ENCODE data around the gene PDHX. TPM values are rescaled to one million over a fixed set of nuclear protein-coding genes. Genes with fewer than 3 reads are reported as not detected.

Gene PDHX
- polyA plus RNA-seq, 3 donors = 37.6 to 41.9 (median 40.0) TPM

- no peak for DNase-seq (ENCODE audit: low read depth in 3 of 3, low spot score in 2 of 3)
These were observed 32.3 kb downstream of the PDHX start for GRCh38 chr11:34948696-34949095.

DNA sequence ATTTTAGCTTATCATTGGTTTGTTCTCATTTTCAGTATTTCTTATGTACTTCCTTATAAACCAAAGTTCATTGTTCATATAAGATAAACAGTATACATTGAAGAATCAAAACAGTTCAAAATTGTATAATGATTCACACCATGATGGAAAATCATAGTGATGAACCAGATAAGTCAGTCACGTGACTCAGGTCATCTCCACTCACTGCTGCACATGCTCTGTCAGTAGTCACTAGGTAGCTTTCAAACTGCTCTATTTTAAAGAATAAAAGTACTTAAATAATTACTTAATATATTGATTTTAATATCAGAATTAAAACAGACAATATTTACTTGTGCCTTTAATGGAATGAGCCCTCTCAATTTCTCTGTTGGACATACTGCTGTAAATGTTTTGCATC is 37.5 kb downstream of the PDHX start:
- DNase-seq (ENCODE audit: low read depth in 3 of 3, low spot score in 2 of 3) = no peak

- DNase-seq (ENCODE audit: low read depth in 3 of 3, low spot score in 2 of 3) = no peak
These were observed 40.8 kb downstream of the PDHX start for GRCh38 chr11:34957206-34957605.

DNA sequence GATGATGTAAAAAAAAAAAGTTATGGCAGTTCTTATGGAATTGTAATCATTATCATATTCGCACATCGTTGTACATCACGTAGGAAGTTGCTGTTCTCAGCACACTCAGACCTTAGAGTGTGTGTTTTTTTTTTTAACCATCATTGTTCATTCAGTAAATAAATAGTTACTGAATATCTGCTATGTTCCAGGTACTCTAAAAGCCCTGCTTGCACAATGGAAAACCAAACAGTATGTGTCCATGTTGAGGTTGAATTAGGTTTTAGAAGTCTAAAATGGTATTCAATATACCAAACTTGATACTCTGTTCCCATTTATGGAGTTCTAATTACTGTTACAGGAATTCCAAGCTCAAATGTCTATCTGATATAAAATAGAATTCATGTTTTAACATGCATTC is 41.2 kb downstream of the PDHX start:
- no peak for DNase-seq (ENCODE audit: low read depth in 3 of 3, low spot score in 2 of 3)

GRCh38 chr11:34959770-34960169 is 43.4 kb downstream of the PDHX start:
- no peak for DNase-seq (ENCODE audit: low read depth in 3 of 3, low spot score in 2 of 3)

DNA sequence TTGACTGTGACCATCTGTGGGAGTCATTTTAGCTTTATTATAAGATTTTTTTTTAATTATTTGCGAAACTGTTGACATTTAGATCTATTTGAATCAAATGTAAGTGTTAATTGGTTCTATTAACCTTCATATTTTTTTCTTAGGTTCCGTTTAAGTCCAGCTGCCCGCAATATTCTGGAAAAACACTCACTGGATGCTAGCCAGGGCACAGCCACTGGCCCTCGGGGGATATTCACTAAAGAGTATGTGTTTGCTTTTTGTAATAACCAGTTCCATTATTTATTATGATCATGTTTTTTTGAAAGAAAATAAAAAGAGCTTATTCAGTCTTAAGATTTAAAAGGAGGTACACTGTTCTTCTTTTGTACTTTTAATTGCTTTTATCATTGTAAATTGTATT is 43.9 kb downstream of the PDHX start:
- no peak for DNase-seq (ENCODE audit: low read depth in 3 of 3, low spot score in 2 of 3)

GRCh38 chr11:34962034-34962433 is 45.6 kb downstream of the PDHX start:
- DNase-seq (ENCODE audit: low read depth in 3 of 3, low spot score in 2 of 3) = no peak

- no peak for DNase-seq (ENCODE audit: low read depth in 3 of 3, low spot score in 2 of 3)
These were observed 46.9 kb downstream of the PDHX start for GRCh38 chr11:34963351-34963750.

GRCh38 chr11:34964610-34965331 is 48.4 kb downstream of the PDHX start:
- DNase-seq (ENCODE audit: low read depth in 3 of 3, low spot score in 2 of 3) = no peak

DNA sequence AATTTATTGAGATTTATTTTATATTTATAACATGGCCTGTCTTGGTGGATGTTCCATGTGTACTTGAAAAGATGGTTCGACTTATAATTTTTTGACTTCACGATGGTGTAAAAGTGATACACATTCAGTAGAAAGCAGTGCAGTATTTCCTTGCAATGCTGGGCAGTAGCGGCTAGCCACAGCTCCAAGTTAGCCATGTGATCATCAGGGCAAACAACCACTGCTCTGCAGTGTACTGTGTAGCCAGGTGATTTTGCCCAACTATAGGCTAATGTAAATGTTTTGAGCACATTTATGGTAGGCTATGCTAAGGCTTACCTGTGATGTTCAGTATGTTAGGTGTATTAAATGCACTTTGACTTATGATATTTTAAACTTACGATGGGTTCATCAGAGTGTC is 52.4 kb downstream of the PDHX start:
- no peak for DNase-seq (ENCODE audit: low read depth in 3 of 3, low spot score in 2 of 3)

DNA sequence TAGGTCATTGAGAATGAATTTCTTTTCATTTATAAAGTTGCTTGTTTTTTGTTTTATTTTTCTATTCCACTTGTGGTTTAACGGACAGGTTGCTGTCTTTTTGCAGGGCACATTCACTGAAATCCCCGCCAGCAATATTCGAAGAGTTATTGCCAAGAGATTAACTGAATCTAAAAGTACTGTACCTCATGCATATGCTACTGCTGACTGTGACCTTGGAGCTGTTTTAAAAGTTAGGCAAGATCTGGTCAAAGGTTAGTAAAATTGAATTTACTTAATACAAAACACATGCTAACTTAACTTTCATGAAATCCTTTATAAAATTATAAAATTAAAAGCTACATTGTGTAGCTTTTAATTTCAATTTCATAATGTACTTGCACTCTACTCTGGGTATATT is 53.6 kb downstream of the PDHX start:
- DNase-seq (ENCODE audit: low read depth in 3 of 3, low spot score in 2 of 3) = no peak

DNA sequence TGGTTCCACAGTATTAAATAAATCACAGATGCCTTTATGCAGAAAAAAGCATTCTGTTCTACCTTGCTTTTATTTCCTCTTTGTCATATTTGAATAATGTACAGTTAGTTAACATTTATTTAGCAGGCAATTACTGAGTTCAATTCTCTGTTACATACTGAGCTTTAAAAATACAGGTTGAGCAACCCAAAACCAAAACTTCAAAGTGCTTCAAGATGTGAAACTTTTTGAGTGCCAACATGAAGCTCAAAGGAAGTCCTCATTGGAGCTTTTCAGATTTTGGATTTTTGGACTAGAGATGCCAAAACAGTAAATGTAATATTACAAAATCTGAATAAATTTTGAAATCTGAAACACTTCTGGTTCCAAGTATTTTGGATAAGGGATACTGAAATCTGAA is 54.1 kb downstream of the PDHX start:
- no peak for DNase-seq (ENCODE audit: low read depth in 3 of 3, low spot score in 2 of 3)

DNA sequence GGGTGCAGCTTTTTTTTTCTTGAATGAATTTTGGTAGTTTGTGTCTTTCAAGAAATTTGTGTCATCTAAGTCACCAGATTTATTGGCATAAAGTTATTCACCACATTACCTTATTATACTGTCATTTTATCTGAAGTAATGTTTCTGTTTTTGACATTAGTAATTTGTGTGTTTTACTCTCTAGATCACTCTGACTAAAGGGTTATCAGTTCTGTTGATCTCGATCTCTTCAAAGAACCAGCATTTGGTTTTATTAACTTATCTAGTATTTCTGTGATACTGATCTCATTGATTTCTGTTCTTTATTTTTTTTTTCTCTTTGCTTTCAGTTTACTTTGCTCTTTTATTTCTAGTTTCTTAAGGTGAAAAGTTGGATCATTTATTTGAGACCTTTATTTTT is 55.5 kb downstream of the PDHX start:
- DNase-seq (ENCODE audit: low read depth in 3 of 3, low spot score in 2 of 3) = no peak

DNA sequence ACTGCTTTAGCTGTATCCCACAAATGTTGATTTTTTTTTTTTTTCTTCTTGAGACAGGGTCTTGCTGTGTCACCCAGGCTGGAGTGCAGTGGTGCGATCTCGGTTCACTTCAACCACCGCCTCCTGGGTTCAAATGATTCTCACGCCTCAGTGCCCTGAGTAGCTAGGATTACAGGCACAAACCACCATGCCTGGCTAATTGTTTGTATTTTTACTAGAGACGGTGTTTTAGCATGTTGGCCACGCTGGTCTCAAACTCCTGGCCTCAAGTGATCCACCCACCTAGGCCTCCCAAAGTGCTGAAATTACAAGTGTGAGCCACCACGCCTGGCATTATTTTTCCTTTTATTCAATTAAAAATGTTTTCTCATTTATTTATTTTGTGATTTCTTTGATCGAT is 55.9 kb downstream of the PDHX start:
- DNase-seq (ENCODE audit: low read depth in 3 of 3, low spot score in 2 of 3) = no peak

DNA sequence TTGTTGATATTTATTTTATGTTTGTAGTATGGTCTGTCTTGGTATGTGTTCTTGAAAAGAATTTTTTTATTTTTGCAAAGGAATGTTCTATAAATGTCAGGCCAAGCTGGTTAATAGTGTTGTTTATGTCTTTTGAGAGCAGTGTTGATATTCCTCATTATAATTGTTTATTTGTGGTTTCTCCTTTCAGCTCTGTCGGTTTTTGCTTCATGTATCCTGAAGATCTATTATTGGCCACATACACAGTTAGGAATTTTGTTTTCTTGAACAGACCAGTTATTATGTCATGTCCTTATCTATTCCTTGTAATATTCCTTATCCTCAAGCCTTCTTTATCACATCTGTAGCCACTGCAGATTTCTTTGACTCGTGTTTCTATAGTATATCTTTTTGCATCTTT is 56.5 kb downstream of the PDHX start:
- DNase-seq (ENCODE audit: low read depth in 3 of 3, low spot score in 2 of 3) = no peak

GRCh38 chr11:34975482-34975881 is 59.1 kb downstream of the PDHX start:
- no peak for DNase-seq (ENCODE audit: low read depth in 3 of 3, low spot score in 2 of 3)

- no peak for DNase-seq (ENCODE audit: low read depth in 3 of 3, low spot score in 2 of 3)
These were observed 60.2 kb downstream of the PDHX start for GRCh38 chr11:34976496-34977088.

GRCh38 chr11:34977089-34977912 is 60.9 kb downstream of the PDHX start:
- DNase-seq (ENCODE audit: low read depth in 3 of 3, low spot score in 2 of 3) = no peak

- DNase-seq (ENCODE audit: low read depth in 3 of 3, low spot score in 2 of 3) = no peak
These were observed 62.1 kb downstream of the PDHX start for GRCh38 chr11:34978236-34979191.

DNA sequence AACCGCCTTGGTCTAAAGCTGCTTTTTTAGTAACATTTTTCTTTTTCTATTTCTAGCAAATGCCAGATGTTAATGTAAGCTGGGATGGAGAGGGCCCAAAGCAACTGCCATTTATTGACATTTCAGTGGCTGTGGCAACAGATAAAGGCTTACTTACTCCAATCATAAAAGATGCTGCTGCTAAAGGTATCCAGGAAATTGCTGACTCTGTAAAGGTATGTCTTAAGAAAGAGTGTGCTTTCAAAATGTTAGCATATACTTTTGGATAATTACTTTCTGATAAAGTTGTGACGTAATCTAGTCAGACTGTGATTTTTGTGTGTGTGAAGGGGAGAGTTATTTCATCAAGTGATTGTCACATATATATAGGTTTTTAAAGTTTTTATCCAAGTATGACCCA is 68.1 kb downstream of the PDHX start:
- DNase-seq (ENCODE audit: low read depth in 3 of 3, low spot score in 2 of 3) = no peak
